22Rv1 (cell line): ENCODE data around the gene RBM34.

ENCODE experiments used
- H3K27ac ChIP-seq: fragments of 450-650 bp; 2 replicates; pipeline ENCODE4 v1.5.1; 2017
- ZFX ChIP-seq: fragments of 450-650 bp; IDR thresholded peaks from 2 replicates; pipeline ENCODE4 v1.6.1; 2017; ENCODE audit warnings: antibody characterized with exemption, borderline replicate concordance
- TF ChIP-seq, protein P1 (sequence below): fragments of 450-650 bp; IDR thresholded peaks from 2 replicates; pipeline ENCODE4 v1.5.1; 2017; ENCODE audit warnings: mild to moderate bottlenecking

RBM34 gene

DNA sequence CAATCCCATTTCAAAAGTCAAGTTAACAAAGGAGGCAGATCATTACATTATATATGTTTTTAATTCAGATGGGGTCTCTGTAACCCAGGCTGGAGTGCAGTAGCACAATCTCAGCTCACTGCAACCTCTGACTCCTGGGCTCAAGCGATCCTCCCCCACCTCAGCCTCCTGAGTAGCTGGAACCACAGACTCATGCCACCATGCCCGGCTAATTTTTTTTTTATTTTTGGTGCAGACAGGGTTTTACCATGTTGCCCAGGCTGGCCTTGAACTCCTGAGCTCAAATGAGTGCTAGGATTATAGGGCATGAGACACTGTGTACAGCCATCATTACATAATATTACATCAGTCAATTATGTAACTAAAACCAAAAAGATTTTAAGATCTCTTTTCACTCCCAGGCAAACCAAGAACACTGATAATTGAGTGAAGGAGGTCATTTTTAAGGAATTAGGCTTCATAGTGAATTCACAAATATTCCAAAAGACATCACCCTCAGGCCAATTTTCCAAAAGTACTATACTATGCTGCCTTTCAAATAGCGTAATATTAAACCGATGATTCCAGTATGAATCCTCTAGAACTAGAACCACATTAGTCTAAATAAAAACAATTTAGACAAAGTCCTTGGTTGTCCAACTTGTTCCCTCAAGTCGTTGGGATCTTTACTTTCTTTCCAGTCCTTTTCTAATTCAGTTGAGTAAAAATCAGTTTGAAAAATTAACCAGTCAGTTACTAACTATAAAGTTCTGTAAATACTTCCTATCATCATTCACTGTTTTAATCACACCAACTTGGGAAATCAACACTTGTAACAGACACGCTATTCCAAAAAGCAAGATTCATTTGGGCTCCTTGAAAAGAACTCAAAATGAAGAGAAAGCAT lies 48.5 kb downstream of the RBM34 start:
- TF ChIP-seq ZFX: no peak
- TF ChIP-seq, protein P1, sequence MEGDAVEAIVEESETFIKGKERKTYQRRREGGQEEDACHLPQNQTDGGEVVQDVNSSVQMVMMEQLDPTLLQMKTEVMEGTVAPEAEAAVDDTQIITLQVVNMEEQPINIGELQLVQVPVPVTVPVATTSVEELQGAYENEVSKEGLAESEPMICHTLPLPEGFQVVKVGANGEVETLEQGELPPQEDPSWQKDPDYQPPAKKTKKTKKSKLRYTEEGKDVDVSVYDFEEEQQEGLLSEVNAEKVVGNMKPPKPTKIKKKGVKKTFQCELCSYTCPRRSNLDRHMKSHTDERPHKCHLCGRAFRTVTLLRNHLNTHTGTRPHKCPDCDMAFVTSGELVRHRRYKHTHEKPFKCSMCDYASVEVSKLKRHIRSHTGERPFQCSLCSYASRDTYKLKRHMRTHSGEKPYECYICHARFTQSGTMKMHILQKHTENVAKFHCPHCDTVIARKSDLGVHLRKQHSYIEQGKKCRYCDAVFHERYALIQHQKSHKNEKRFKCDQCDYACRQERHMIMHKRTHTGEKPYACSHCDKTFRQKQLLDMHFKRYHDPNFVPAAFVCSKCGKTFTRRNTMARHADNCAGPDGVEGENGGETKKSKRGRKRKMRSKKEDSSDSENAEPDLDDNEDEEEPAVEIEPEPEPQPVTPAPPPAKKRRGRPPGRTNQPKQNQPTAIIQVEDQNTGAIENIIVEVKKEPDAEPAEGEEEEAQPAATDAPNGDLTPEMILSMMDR: no peak
- H3K27ac ChIP-seq: no peak overlapping the region; the same call in 1 of the 2 replicates

DNA sequence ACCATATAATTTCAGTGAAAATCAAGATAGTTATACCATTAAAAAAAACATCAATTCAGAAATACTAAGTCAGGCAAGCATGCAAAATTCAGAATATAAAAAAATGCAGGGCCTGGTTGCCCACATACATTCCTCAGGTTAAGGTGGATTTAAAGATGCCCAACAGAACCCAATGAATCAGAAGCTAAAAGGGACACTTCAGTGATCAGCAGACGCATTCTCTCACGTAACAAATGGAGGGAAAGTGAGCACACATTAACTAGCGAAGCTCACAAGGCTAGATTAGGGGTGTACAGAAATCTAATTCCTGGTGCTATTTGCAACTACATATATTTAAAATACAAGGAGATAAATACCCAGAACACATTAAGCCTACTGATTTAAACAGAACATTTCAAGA lies 49.9 kb downstream of the RBM34 start:
- TF ChIP-seq, protein P1: no peak
- TF ChIP-seq ZFX: no peak

DNA sequence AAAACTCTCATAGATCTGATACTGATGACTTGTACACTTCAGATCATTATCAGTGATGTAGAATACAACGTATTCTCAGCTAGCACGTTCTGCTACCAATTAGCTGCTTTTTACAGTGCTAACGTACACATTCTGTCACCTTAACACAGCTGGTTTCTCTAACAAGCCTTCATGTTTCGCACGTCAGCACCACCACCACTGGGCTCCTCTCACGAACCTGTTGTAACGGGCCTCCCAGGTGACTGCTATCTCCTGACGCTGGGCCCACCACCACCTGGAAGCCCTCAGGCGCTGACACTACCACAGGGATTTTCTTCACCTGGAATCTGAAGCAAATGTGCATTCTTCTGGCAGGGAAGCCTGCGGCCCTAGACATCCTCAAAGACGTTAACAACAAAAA lies 52.2 kb downstream of the RBM34 start:
- H3K27ac ChIP-seq: no peak overlapping the region
- TF ChIP-seq ZFX: no peak
- TF ChIP-seq, protein P1: no peak

More for the DNA sequence above, 49.9 kb downstream of the RBM34 start:
- no peak overlapping the region for H3K27ac ChIP-seq

DNA sequence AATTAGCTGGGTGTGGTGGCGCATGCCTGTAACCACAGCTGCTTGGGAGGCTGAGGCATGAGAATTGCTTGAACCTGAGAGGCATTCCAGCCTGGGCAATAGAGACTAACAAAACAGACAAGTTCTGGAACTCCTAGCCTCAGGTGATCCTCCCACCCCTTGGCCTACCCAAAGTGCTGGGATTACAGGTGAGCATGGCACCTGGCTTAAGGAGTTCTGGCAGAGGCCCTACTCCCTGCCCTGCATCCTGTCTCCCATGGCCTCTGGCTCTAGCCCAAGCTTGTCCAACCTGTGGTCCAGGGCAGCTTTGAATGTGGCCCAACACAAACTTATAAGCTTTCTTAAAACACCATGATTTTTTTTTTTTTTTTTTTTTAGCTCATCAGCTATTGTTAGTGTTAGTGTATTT lies 52.9 kb downstream of the RBM34 start:
- no peak overlapping the region for H3K27ac ChIP-seq
- TF ChIP-seq, protein P1: no peak
- no peak for TF ChIP-seq ZFX

DNA sequence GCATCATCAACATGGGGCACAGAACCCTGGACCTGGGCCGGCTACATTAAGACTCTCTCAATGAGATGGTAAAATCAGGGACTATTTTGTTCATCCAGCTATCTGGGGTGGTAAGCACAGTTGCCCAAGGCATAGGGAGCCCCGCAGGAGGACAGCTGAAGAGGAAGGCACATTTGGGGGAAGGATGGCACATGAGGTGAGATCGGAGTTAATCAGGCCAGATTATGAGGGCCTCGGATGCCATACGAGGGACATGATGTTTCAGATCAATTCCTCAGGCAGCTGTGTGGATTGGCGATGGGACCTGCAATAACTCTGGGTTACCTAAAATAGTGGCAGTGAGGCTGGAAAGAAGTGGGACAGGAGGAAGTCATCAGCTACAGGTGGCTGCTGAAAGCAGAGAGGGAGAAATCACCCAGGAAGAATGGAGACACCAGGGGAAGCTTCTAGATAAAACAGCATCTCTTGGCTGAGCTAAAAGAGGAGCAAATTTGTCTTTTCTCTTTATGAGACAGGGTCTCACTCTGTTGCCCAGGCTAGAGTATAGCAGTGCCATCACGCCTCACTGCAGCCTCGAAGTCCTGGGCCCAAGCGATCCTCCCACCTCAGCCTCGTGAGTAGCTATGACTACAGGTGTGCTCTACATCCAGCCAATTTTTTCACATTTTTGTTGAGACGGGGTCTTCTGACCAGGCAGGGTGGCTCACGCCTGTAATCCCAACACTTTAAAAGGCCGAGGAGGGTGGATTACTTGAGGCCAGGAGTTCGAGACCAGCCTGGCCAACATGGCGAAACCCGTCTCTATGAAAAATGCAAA lies 53.5 kb downstream of the RBM34 start:
- no peak overlapping the region for H3K27ac ChIP-seq
- TF ChIP-seq ZFX: no peak
- TF ChIP-seq, protein P1: no peak

DNA sequence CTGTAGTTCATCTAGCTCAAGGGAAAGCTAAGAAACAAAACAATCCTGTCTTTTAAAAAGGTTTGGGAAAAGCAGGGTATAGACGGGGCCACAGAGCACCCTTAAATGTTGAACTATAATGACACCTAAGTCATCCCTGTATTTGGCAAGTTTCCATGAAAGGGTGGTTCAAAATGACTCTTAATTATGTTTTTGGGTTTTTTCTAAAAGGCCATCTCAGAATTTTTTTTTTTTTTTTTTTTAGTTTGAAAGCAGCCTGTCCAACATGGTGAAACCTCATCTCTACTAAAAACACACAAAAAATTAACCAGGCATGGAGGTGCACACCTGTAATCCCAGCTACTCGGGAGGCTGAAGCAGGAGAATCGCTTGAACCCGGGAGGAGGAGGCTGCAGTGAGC lies 54.6 kb downstream of the RBM34 start:
- no peak for TF ChIP-seq ZFX
- TF ChIP-seq, protein P1: no peak
- no peak overlapping the region for H3K27ac ChIP-seq
